Body of pancreas (tissue), 4 donors: Measurements from ENCODE around the gene HSPA1A.

ENCODE experiments used
- CTCF ChIP-seq, 7 experiments: fragments of 450-650 bp in 4 of 7; fragments of 200-600 bp in 3 of 7; sonication (generic) in 3 of 7; IDR thresholded peaks; one replicate each; pipeline ENCODE4 v1.5.1; 2016 to 2019; ENCODE audit warnings: antibody characterized with exemption in 7 of 7
- POLR2A ChIP-seq, 3 donors: fragments of 450-650 bp; IDR thresholded peaks; one replicate each; pipeline ENCODE4 v1.6.1; 2016; ENCODE audit warnings: antibody characterized with exemption in 3 of 3, mild to moderate bottlenecking in 2 of 3

- TF ChIP-seq CTCF (IDR thresholded peaks at IDR 0.05) (no peak), POLR2A (IDR thresholded peaks at IDR 0.05) (no peak)
Measured at GRCh38 chr6:31778999-31779885, 36.1 kb upstream of the HSPA1A start.
